H1 (cell line): ENCODE measurements around the gene ABITRAM. TPM values are rescaled to one million over a fixed set of nuclear protein-coding genes. Genes with fewer than 3 reads are reported as not detected.

Source experiments
- CTCF ChIA-PET: fragments of 300-600 bp; sonication (Branson Sonifier 250); formaldehyde crosslinking; loops from one replicate; lab custom pipeline; 2021; ENCODE audit not compliant: partially characterized antibody; lab: Charles Lee
- POLR2A ChIA-PET: fragments of 300-600 bp; sonication (Branson Sonifier 250); formaldehyde crosslinking; loops from one replicate; lab custom pipeline; 2021; ENCODE audit warnings: inconsistent platforms; ENCODE audit not compliant: partially characterized antibody; lab: Charles Lee
- DNase-seq, 2 experiments: peaks; one replicate each; pipeline versions ENCODE4 v3.0.0 to v3.0.0-alpha.2; 2010 to 2022; ENCODE audit warnings: low spot score in 2 of 2, low read depth in 1 of 2, mixed read lengths in 1 of 2
- FAIRE-seq: peaks from 2 replicates; lab custom pipeline; 2011; peaks lifted over from hg19 to GRCh38; lab: Jason Lieb, UNC
- H2AFZ ChIP-seq: 2 replicates; pipeline ENCODE4 v1.8.1; 2012; ENCODE audit warnings: low read length, inconsistent platforms
- H2AK5ac ChIP-seq: 2 replicates; pipeline ENCODE4 v1.6.1; 2013; ENCODE audit warnings: low read depth, low read length
- H2BK120ac ChIP-seq: replicated peaks from 2 replicates; pipeline ENCODE3; 2013; ENCODE audit warnings: low read depth, low read length, inconsistent platforms
- H2BK12ac ChIP-seq: 2 replicates; pipeline ENCODE4 v1.6.1; 2013; ENCODE audit warnings: low read depth, low read length
- H2BK15ac ChIP-seq: 2 replicates; pipeline ENCODE4 v1.6.1; 2013; ENCODE audit warnings: low read length
- H2BK20ac ChIP-seq: 2 replicates; pipeline ENCODE4 v1.6.1; 2013; ENCODE audit warnings: low read length
- H2BK5ac ChIP-seq: 2 replicates; pipeline ENCODE4 v1.6.1; 2013; ENCODE audit warnings: low read depth, low read length
- H3K14ac ChIP-seq: 2 replicates; pipeline ENCODE4 v1.6.1; 2013; ENCODE audit warnings: inconsistent platforms; ENCODE audit not compliant: insufficient read length
- H3K18ac ChIP-seq: 2 replicates; pipeline ENCODE4 v1.6.1; 2013; ENCODE audit warnings: low read length; ENCODE audit errors: extremely low read depth
- H3K23ac ChIP-seq: 2 replicates; pipeline ENCODE4 v1.6.1; 2013; ENCODE audit warnings: inconsistent platforms; ENCODE audit not compliant: insufficient read length
- H3K23me2 ChIP-seq: 2 replicates; pipeline ENCODE4 v1.6.1; 2013; ENCODE audit warnings: low read depth, low read length
- H3K27ac ChIP-seq: 2 replicates; pipeline ENCODE4 v1.6.1; 2011; ENCODE audit warnings: low read depth, low read length, inconsistent platforms
- H3K27me3 ChIP-seq, 4 experiments: replicated peaks in 1 of 4; 1 replicate in 1 of 4; 2 replicates in 3 of 4; pipeline versions ENCODE4 v1.6.1 to v1.8.1; 2011 to 2013; ENCODE audit warnings: low read length in 3 of 4, mild to moderate bottlenecking in 3 of 4, inconsistent platforms in 2 of 4, mixed read lengths in 2 of 4, moderate library complexity in 1 of 4; ENCODE audit not compliant: control insufficient read depth in 3 of 4, insufficient read depth in 3 of 4; ENCODE audit errors: extremely low read depth in 1 of 4
- H3K36me3 ChIP-seq, 4 experiments: 2 replicates each; pipeline versions ENCODE4 v1.6.1 to v1.8.1; 2011 to 2013; ENCODE audit warnings: mild to moderate bottlenecking in 4 of 4, low read length in 3 of 4, moderate library complexity in 2 of 4, control low read depth in 1 of 4, inconsistent platforms in 1 of 4; ENCODE audit not compliant: insufficient read depth in 4 of 4, control insufficient read depth in 2 of 4
- H3K4ac ChIP-seq: replicated peaks from 2 replicates; pipeline ENCODE3; 2013; ENCODE audit warnings: low read length, low read depth, mixed read lengths, inconsistent platforms; ENCODE audit not compliant: insufficient read length
- H3K4me1 ChIP-seq, 4 experiments: replicated peaks in 1 of 4; 1 replicate in 1 of 4; 2 replicates in 3 of 4; pipeline versions ENCODE4 v1.6.1 to v1.8.1; 2011 to 2013; ENCODE audit warnings: low read length in 3 of 4, inconsistent platforms in 2 of 4, mixed read lengths in 1 of 4; ENCODE audit not compliant: insufficient read depth in 4 of 4, control insufficient read depth in 3 of 4
- H3K4me2 ChIP-seq, 2 experiments: 2 replicates each; pipeline versions ENCODE4 v1.6.1 to v1.8.1; 2011 to 2013; ENCODE audit warnings: low read depth in 2 of 2, low read length in 2 of 2, control low read depth in 1 of 2, inconsistent platforms in 1 of 2, mild to moderate bottlenecking in 1 of 2; ENCODE audit not compliant: insufficient read depth in 1 of 2
- H3K4me3 ChIP-seq, 4 experiments: fragments of 200-600, 300-600 bp in 1 of 4; sonication (generic), shearing (Covaris generic), sonication (Bioruptor Twin) in 1 of 4; 2 replicates each; pipeline versions ENCODE4 v1.5.1 to v1.8.1; 2011 to 2016; ENCODE audit warnings: low read length in 4 of 4, low read depth in 3 of 4, control low read depth in 2 of 4, inconsistent platforms in 2 of 4, mild to moderate bottlenecking in 2 of 4, mixed read lengths in 1 of 4, moderate library complexity in 1 of 4; ENCODE audit not compliant: insufficient read depth in 2 of 4; ENCODE audit errors: extremely low read depth in 1 of 4
- H3K56ac ChIP-seq: replicated peaks from 2 replicates; pipeline ENCODE3; 2013; ENCODE audit warnings: low read depth, mild to moderate bottlenecking, mixed read lengths, low read length, inconsistent platforms; ENCODE audit not compliant: insufficient read length
- H3K79me1 ChIP-seq: 2 replicates; pipeline ENCODE4 v1.6.1; 2013; ENCODE audit warnings: low read depth, low read length, control low read depth
- H3K79me2 ChIP-seq, 2 experiments: 2 replicates each; pipeline versions ENCODE4 v1.6.1 to v1.8.1; 2012 to 2013; ENCODE audit warnings: low read length in 2 of 2, mild to moderate bottlenecking in 2 of 2, inconsistent platforms in 1 of 2; ENCODE audit not compliant: insufficient read depth in 2 of 2, control insufficient read depth in 1 of 2
- H3K9ac ChIP-seq, 4 experiments: replicated peaks in 1 of 4; 1 replicate in 1 of 4; 2 replicates in 3 of 4; pipeline versions ENCODE4 v1.6.1 to v1.8.1; 2011 to 2013; ENCODE audit warnings: low read depth in 3 of 4, low read length in 3 of 4, control low read depth in 2 of 4, mild to moderate bottlenecking in 2 of 4, moderate library complexity in 2 of 4, inconsistent platforms in 1 of 4; ENCODE audit errors: extremely low read depth in 1 of 4
- H3K9me3 ChIP-seq, 2 experiments: 2 replicates each; pipeline versions ENCODE4 v1.6.1 to v1.8.1; 2012 to 2013; ENCODE audit warnings: mild to moderate bottlenecking in 2 of 2, moderate library complexity in 2 of 2, control low read depth in 1 of 2, inconsistent platforms in 1 of 2, low read depth in 1 of 2, low read length in 1 of 2, mixed read lengths in 1 of 2; ENCODE audit not compliant: insufficient read depth in 2 of 2
- H4K20me1 ChIP-seq, 2 experiments: replicated peaks in 1 of 2; 2 replicates each; pipeline versions ENCODE3 to v1.8.1; 2011 to 2013; ENCODE audit warnings: inconsistent platforms in 2 of 2, low read length in 2 of 2, mild to moderate bottlenecking in 1 of 2; ENCODE audit not compliant: insufficient read depth in 2 of 2, control insufficient read depth in 1 of 2
- H4K5ac ChIP-seq: 2 replicates; pipeline ENCODE4 v1.6.1; 2013; ENCODE audit warnings: low read length, low read depth, mixed read lengths, inconsistent platforms; ENCODE audit not compliant: insufficient read length
- H4K8ac ChIP-seq: 2 replicates; pipeline ENCODE4 v1.8.0; 2013; ENCODE audit warnings: mild to moderate bottlenecking, moderate library complexity, low read length, inconsistent platforms; ENCODE audit not compliant: insufficient read depth; ENCODE audit errors: extremely low read depth
- H4K91ac ChIP-seq: replicated peaks from 2 replicates; pipeline ENCODE3; 2013; ENCODE audit warnings: low read length, mixed read lengths, inconsistent platforms; ENCODE audit not compliant: insufficient read length
- NANOG ChIP-seq: IDR thresholded peaks from 2 replicates; pipeline ENCODE4 v1.6.1; 2011; ENCODE audit warnings: low read length, low read depth, mild to moderate bottlenecking, inconsistent platforms; ENCODE audit not compliant: insufficient read depth, poor library complexity, severe bottlenecking
- SIX5 ChIP-seq: IDR thresholded peaks from 2 replicates; pipeline ENCODE4 v1.6.1; 2011; ENCODE audit warnings: mild to moderate bottlenecking, low read depth, low read length
- WGBS, 2 experiments: shearing (Covaris generic) in 1 of 2; methylation state at CpG; one replicate each; pipeline versions ENCODE4 v1.1.6 to v1.1.7; 2013 to 2015; ENCODE audit warnings: low lambda C conversion rate in 2 of 2, mixed read lengths in 2 of 2, inconsistent platforms in 1 of 2, low coverage in 1 of 2, missing lambda C conversion rate in 1 of 2; ENCODE audit not compliant: insufficient replicate concordance in 2 of 2, insufficient coverage in 1 of 2, insufficient read length in 1 of 2; ENCODE audit errors: extremely low coverage in 1 of 2, missing lambda C conversion rate in 1 of 2; 5-methylcytosine and 5-hydroxymethylcytosine counted together
- polyA plus RNA-seq, 7 experiments: library from polyadenylated mRNA; depleted of rRNA in 3 of 7; stranded (reverse) in 5 of 7; unstranded in 2 of 7; fragments of >200 nt in 5 of 7; fragments of 200-250 nt in 2 of 7; gene quantifications; 1 replicate in 5 of 7; 2 replicates in 1 of 7; 4 replicates in 1 of 7; pipeline versions ENCODE4 v1.2.1 to v1.2.3, GENCODE V29; 2011 to 2013; ENCODE audit warnings: missing spikeins in 2 of 7, mixed read lengths in 2 of 7
- total RNA-seq: library from RNA; stranded (reverse); fragmentation: NEBNext Ultra II Directional; extraction: Animal tissue kit (Norgen Biotek cat#: 25700); gene quantifications from 2 replicates; pipeline ENCODE4 v1.2.1, GENCODE V29; 2021

ABITRAM gene
- total and polyA plus RNA-seq, 2 of the 8 experiments (the other 6 are each of a cell fraction or from before 2014, with no cell fraction given) = 8.4 to 9.0 TPM

DNA sequence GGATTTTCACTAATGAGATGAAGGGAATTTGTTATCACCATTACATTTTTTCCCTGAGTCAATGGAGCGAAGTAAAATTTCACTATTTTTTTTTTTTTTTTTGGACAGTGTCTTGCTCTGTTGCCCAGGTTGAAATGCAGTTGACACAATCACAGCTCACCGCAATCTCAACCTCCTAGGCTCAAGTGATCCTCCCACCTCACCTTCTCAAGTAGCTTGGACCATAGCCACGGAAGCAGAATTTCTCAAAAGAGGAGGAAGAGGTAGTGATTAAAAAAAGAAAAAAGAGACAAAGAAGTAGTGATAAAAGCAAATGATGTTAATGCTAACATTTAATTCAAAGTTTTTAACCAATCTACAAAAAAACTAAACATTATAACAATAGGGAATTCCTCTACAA, 30.0 kb upstream of the ABITRAM start:
- Histone ChIP-seq H2BK15ac (no peak overlapping the region), H3K56ac (no peak overlapping the region), H3K27me3 (no peaks in the 10 kb centered on the region), H3K27ac (no peak overlapping the region), H4K8ac (no peak overlapping the region), H3K14ac (no peak overlapping the region), H3K23me2 (peaks cover 2% of the 10 kb centered on the region; the same call in 1 of the 2 replicates), H2BK120ac (no peak overlapping the region), H4K20me1 (peaks cover 0 to 4% of the 10 kb centered on the region in 2 experiments), H3K36me3 (peaks cover 12 to 70% (median 42%) of the 10 kb centered on the region in 4 experiments), H2AFZ (no peak overlapping the region), H3K18ac (no peak overlapping the region), H3K9ac (no peak overlapping the region), H2BK5ac (no peak overlapping the region), H3K4me2 (no peak overlapping the region), H2BK12ac (no peak overlapping the region), H3K4me3 (no peak overlapping the region), H3K79me2 (no peaks in the 10 kb centered on the region), H3K4me1 (no peaks in the 10 kb centered on the region), H3K23ac (no peak overlapping the region)
- CTCF ChIA-PET = interaction anchor here (0.5 to 0.7 kb wide), 3 partner anchors 8 to 296 kb away, joined by 3 read pairs; no protein-coding TSS in a partner anchor
- POLR2A ChIA-PET = no interaction called here
- 87% methylated on average over 3 of the region's 3 CpGs; no CpG with 5 or more reads in 1 of the 2 experiments for WGBS, 2 experiments
- FAIRE-seq = no peak
- no peak for TF ChIP-seq SIX5
- TF ChIP-seq NANOG = no peak
- TF ChIP-seq, all 59 proteins: peak for 0
- Histone ChIP-seq H3K4ac (no peak overlapping the region), H4K91ac (no peak overlapping the region), H4K5ac (no peak overlapping the region), H3K79me1 (no peaks in the 10 kb centered on the region), H3K9me3 (no peaks in the 10 kb centered on the region), H2AK5ac (no peak overlapping the region), H2BK20ac (no peak overlapping the region)
- no peak for DNase-seq
